HL-60 (cell line): ENCODE measurements around the gene SH3RF1.

Source experiments
- DNase-seq, 2 experiments: peaks; one replicate each; pipeline ENCODE4 v3.0.0-alpha.2; 2010 to 2020; ENCODE audit warnings: low read depth in 1 of 2, low spot score in 1 of 2
- H3K27ac ChIP-seq: fragments of 250-450 bp; sonication (Bioruptor Pico); replicated peaks from 2 replicates; pipeline ENCODE4 v1.5.1; 2020; ENCODE audit warnings: mild to moderate bottlenecking, moderate library complexity
- H3K27me3 ChIP-seq: fragments of 250-450 bp; sonication (Bioruptor Pico); 2 replicates; pipeline ENCODE4 v1.5.1; 2021; ENCODE audit warnings: mild to moderate bottlenecking, moderate library complexity; ENCODE audit not compliant: insufficient read depth, poor library complexity, severe bottlenecking
- H3K4me3 ChIP-seq: replicated peaks from 2 replicates; pipeline ENCODE4 v1.5.1; 2011; ENCODE audit warnings: mild to moderate bottlenecking, control low read depth, low read length; ENCODE audit not compliant: insufficient read depth
- GABPA ChIP-seq: IDR thresholded peaks from 2 replicates; pipeline ENCODE4 v1.6.1; 2012; ENCODE audit warnings: low read depth
- POLR2AphosphoS5 ChIP-seq: IDR thresholded peaks from 2 replicates; pipeline ENCODE4 v1.6.1; 2012; ENCODE audit warnings: low read depth
- SPI1 ChIP-seq: IDR thresholded peaks from 2 replicates; pipeline ENCODE4 v1.6.1; 2012; ENCODE audit warnings: low read depth, mild to moderate bottlenecking, borderline replicate concordance
- TF ChIP-seq, protein P1 (sequence below): IDR thresholded peaks from 2 replicates; pipeline ENCODE4 v1.6.1; 2012; ENCODE audit warnings: low read depth; ENCODE audit not compliant: insufficient replicate concordance
- TF ChIP-seq, protein P2 (sequence below): IDR thresholded peaks from one replicate; pipeline ENCODE4 v1.5.1; 2011; ENCODE audit warnings: low read length, control low read depth, inconsistent platforms; ENCODE audit not compliant: insufficient read depth

SH3RF1 gene

DNA sequence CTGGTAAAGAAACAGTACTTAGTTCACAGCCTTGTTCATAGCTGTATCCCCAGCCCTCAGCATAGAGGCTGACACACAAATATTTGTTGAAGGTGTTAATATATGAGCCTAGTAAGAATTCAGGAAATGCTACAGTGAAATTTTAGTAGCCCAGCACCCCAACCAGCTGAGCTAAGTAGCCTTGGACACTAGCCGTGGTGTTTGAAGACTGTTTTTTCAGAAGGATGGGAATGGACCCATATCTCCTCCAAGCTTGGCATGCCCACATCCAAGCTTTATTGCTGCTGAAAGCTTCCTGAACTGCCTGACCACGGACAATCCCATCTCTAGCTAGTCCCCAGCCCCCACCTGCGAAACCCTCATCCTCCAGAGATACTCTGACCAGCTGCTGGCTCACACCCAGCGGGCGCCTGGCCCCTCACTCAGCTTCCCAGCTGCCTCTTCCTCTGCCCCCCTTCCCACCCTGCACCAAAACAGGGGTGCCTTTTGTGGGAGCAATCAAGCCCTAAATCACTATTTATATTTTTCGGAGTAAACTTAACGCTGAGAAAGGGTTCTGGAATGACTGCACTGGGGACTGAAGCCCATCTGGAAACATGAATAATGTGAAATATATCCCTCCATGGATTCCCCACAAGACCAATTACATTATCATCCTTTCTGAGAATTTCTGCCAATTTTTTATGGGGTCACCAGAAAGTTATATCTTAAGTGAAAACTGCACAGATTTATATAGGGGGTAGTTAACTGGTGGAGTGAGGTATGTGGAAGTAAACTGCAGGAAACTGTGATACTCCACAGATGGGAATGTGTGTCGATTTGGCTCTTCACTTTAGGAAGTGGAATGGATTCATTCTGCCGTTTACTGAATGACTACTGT is 219.6 kb downstream of the SH3RF1 start:
- H3K27me3 ChIP-seq, result no peaks in the 10 kb centered on the region
- TF ChIP-seq, protein P1, sequence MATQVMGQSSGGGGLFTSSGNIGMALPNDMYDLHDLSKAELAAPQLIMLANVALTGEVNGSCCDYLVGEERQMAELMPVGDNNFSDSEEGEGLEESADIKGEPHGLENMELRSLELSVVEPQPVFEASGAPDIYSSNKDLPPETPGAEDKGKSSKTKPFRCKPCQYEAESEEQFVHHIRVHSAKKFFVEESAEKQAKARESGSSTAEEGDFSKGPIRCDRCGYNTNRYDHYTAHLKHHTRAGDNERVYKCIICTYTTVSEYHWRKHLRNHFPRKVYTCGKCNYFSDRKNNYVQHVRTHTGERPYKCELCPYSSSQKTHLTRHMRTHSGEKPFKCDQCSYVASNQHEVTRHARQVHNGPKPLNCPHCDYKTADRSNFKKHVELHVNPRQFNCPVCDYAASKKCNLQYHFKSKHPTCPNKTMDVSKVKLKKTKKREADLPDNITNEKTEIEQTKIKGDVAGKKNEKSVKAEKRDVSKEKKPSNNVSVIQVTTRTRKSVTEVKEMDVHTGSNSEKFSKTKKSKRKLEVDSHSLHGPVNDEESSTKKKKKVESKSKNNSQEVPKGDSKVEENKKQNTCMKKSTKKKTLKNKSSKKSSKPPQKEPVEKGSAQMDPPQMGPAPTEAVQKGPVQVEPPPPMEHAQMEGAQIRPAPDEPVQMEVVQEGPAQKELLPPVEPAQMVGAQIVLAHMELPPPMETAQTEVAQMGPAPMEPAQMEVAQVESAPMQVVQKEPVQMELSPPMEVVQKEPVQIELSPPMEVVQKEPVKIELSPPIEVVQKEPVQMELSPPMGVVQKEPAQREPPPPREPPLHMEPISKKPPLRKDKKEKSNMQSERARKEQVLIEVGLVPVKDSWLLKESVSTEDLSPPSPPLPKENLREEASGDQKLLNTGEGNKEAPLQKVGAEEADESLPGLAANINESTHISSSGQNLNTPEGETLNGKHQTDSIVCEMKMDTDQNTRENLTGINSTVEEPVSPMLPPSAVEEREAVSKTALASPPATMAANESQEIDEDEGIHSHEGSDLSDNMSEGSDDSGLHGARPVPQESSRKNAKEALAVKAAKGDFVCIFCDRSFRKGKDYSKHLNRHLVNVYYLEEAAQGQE, result no peak
- TF ChIP-seq, protein P2, sequence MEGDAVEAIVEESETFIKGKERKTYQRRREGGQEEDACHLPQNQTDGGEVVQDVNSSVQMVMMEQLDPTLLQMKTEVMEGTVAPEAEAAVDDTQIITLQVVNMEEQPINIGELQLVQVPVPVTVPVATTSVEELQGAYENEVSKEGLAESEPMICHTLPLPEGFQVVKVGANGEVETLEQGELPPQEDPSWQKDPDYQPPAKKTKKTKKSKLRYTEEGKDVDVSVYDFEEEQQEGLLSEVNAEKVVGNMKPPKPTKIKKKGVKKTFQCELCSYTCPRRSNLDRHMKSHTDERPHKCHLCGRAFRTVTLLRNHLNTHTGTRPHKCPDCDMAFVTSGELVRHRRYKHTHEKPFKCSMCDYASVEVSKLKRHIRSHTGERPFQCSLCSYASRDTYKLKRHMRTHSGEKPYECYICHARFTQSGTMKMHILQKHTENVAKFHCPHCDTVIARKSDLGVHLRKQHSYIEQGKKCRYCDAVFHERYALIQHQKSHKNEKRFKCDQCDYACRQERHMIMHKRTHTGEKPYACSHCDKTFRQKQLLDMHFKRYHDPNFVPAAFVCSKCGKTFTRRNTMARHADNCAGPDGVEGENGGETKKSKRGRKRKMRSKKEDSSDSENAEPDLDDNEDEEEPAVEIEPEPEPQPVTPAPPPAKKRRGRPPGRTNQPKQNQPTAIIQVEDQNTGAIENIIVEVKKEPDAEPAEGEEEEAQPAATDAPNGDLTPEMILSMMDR, result no peak
- TF ChIP-seq GABPA (no peak), POLR2AphosphoS5 (no peak), SPI1 (no peak)
- H3K27ac ChIP-seq, result no peak overlapping the region
- H3K4me3 ChIP-seq, result no peak overlapping the region
- no peak for DNase-seq

DNA sequence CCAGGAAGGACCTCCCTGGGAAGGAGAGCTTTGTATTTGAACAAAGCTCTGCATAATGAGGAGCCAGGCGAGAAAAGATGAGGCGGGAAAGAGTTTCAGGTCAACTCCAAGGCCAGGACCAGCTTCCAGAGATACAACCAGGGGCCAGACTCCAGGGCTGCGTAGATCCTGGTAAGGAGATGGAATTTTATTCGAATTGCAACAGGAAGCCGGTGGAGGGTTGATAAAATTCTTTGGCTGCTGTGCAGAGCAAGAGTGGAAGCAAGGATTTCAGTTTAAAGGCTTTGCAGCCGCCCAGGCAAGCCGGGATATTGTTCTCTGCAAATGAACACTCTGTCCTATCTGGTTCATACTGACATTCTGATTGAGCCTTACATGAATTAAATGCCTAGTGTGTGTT is 220.5 kb downstream of the SH3RF1 start:
- DNase-seq, result no peak
- Histone ChIP-seq H3K4me3 (no peak overlapping the region), H3K27ac (no peak overlapping the region), H3K27me3 (no peaks in the 10 kb centered on the region)
- no peak for TF ChIP-seq POLR2AphosphoS5
- TF ChIP-seq, protein P1, result no peak
- no peak for TF ChIP-seq GABPA
- TF ChIP-seq, protein P2, result no peak
- no peak for TF ChIP-seq SPI1

DNA sequence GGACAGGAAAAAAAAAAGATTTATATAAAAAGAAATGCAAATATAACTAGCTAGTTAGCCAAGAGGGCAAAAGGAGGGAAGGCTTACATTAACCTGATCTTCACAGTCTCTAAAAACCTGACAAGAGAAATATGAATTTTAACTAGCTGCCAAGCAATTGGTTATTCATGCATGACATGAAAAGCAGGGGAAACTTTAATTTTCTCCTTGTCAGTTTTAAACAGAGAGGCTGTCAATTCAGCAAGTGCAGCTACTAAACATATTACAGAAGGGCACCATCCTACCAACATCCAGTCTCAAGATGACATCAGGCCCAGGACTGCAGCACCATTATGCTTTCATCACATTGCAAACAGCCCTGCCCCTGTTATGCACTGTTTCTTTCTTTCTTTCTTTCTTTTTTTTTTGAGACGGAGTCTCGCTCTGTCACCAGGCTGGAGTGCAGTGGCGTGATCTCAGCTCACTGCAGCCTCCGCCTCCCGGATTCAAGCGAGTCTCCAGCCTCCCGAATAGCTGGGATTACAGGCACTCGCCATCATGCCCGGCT is 221.8 kb downstream of the SH3RF1 start:
- no peak overlapping the region for H3K27ac ChIP-seq
- no peak overlapping the region for H3K4me3 ChIP-seq
- no peaks in the 10 kb centered on the region for H3K27me3 ChIP-seq
- DNase-seq, result no peak
- TF ChIP-seq POLR2AphosphoS5 (no peak), GABPA (no peak), SPI1 (no peak)
- TF ChIP-seq, protein P1, result no peak
- TF ChIP-seq, protein P2, result no peak
